PC-9 (cell line): ENCODE data around the gene DMBT1. TPM values are rescaled to one million over a fixed set of nuclear protein-coding genes. Genes with fewer than 3 reads are reported as not detected.
"Not testable (repeated sequence)": the region's sequence is repeated elsewhere in the genome, so short reads cannot be mapped to it uniquely, and the experiment has no call there.

Source experiments
- BruUV-seq: library from RNA; stranded (reverse); fragments of 400-500 nt; replicated peaks from 2 replicates; lab custom pipeline; 2021; lab: Mats Ljungman, UMichigan
- CTCF ChIA-PET: fragments of 300-600 bp; sonication (Branson Sonifier 250); formaldehyde crosslinking; loops from one replicate; lab custom pipeline; 2022; ENCODE audit warnings: antibody characterized with exemption; lab: Charles Lee
- POLR2A ChIA-PET: fragments of 300-600 bp; sonication (Branson Sonifier 250); formaldehyde crosslinking; loops from one replicate; lab custom pipeline; 2022; ENCODE audit warnings: antibody characterized with exemption; ENCODE audit not compliant: unreplicated experiment; lab: Charles Lee
- DNase-seq, 2 experiments: peaks; one replicate each; pipeline versions ENCODE4 v3.0.0 to v3.0.0-alpha.2; 2015 to 2022; ENCODE audit warnings: mixed read lengths in 1 of 2
- H2AFZ ChIP-seq: fragments of 200-600 bp; sonication (generic); 2 replicates; pipeline ENCODE4 v1.8.1; 2017; ENCODE audit warnings: antibody characterized with exemption
- H3F3A ChIP-seq: fragments of 200-600 bp; sonication (generic); 2 replicates; pipeline ENCODE4 v1.8.1; 2017; ENCODE audit warnings: antibody characterized with exemption, mild to moderate bottlenecking, low read depth; ENCODE audit not compliant: insufficient read depth
- H3K27ac ChIP-seq: fragments of 200-600 bp; sonication (generic); 2 replicates; pipeline ENCODE4 v1.6.1; 2016; ENCODE audit warnings: mixed run types
- H3K27me3 ChIP-seq: fragments of 200-600 bp; sonication (generic); 2 replicates; pipeline ENCODE4 v1.6.1; 2016; ENCODE audit warnings: low read depth, mixed run types; ENCODE audit not compliant: insufficient read depth
- H3K36me3 ChIP-seq: fragments of 200-600 bp; sonication (generic); 2 replicates; pipeline ENCODE4 v1.6.1; 2016; ENCODE audit warnings: low read depth, mixed run types
- H3K4me1 ChIP-seq: fragments of 200-600 bp; sonication (generic); replicated peaks from 2 replicates; pipeline ENCODE4 v1.6.1; 2016; ENCODE audit warnings: mixed run types; ENCODE audit not compliant: insufficient read depth
- H3K4me2 ChIP-seq: fragments of 200-600 bp; sonication (generic); 2 replicates; pipeline ENCODE4 v1.6.1; 2017; ENCODE audit warnings: mixed run types
- H3K4me3 ChIP-seq: fragments of 200-600 bp; sonication (generic); 2 replicates; pipeline ENCODE4 v1.6.1; 2016; ENCODE audit warnings: mixed run types
- H3K79me2 ChIP-seq: fragments of 200-600 bp; sonication (generic); 2 replicates; pipeline ENCODE4 v1.6.1; 2017; ENCODE audit warnings: low read depth, mixed run types
- H3K9me2 ChIP-seq: fragments of 200-600 bp; sonication (generic); 2 replicates; pipeline ENCODE4 v1.8.1; 2017; ENCODE audit warnings: mild to moderate bottlenecking; ENCODE audit not compliant: insufficient read depth
- H3K9me3 ChIP-seq: fragments of 200-600 bp; sonication (generic); 2 replicates; pipeline ENCODE4 v1.8.1; 2016; ENCODE audit warnings: low read depth; ENCODE audit not compliant: insufficient read depth
- H4K20me1 ChIP-seq: fragments of 200-600 bp; sonication (generic); 2 replicates; pipeline ENCODE4 v1.8.1; 2017; ENCODE audit not compliant: insufficient read depth
- EZH2 ChIP-seq: fragments of 200-600 bp; sonication (generic); IDR thresholded peaks from 2 replicates; pipeline ENCODE4 v1.8.0; 2017; ENCODE audit warnings: antibody characterized with exemption, low read depth
- intact Hi-C: fragments of 100-400 bp; cut with micrococcal nuclease; formaldehyde crosslinking; loops from one replicate; pipeline ENCODE4 v1.10.0; 2022; ENCODE audit not compliant: unreplicated experiment
- total RNA-seq: library from RNA; stranded (reverse); gene quantifications from 2 replicates; pipeline ENCODE4 v1.2.3, GENCODE V29; 2021
- TF ChIP-seq, protein P1 (sequence below): fragments of 200-600 bp; sonication (generic); conservative IDR thresholded peaks from 2 replicates; pipeline ENCODE4 v1.6.1; 2017; ENCODE audit warnings: mixed run types, antibody characterized with exemption, mild to moderate bottlenecking, moderate library complexity

The DMBT1 gene
- total RNA-seq, 1 experiment from 2014 or later = 0.98 TPM

DNA sequence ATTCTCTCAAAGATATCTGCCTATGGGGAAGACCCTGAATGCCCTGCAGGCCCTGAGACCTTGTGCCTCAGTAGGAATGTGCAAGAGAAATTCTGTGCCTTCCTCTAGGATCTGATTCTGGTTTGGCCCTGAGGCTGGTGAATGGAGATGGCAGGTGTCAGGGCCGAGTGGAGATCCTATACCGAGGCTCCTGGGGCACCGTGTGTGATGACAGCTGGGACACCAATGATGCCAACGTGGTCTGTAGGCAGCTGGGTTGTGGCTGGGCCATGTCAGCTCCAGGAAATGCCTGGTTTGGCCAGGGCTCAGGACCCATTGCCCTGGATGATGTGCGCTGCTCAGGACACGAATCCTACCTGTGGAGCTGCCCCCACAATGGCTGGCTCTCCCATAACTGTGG, 15.7 kb downstream of the DMBT1 start:
- BruUV-seq = no TSS peak
- Histone ChIP-seq H3K27ac (no peak overlapping the region), H3K27me3 (no peaks in the 10 kb centered on the region), H3K4me3 (no peak overlapping the region), H4K20me1 (no peaks in the 10 kb centered on the region), H3K9me3 (no peaks in the 10 kb centered on the region), H3F3A (no peaks in the 10 kb centered on the region), H3K4me2 (no peak overlapping the region), H3K9me2 (no peaks in the 10 kb centered on the region), H3K79me2 (no peaks in the 10 kb centered on the region), H3K4me1 (no peaks in the 10 kb centered on the region), H2AFZ (no peak overlapping the region), H3K36me3 (no peaks in the 10 kb centered on the region)
- intact Hi-C loops = no loop called here
- DNase-seq = no peak
- TF ChIP-seq, protein P1, sequence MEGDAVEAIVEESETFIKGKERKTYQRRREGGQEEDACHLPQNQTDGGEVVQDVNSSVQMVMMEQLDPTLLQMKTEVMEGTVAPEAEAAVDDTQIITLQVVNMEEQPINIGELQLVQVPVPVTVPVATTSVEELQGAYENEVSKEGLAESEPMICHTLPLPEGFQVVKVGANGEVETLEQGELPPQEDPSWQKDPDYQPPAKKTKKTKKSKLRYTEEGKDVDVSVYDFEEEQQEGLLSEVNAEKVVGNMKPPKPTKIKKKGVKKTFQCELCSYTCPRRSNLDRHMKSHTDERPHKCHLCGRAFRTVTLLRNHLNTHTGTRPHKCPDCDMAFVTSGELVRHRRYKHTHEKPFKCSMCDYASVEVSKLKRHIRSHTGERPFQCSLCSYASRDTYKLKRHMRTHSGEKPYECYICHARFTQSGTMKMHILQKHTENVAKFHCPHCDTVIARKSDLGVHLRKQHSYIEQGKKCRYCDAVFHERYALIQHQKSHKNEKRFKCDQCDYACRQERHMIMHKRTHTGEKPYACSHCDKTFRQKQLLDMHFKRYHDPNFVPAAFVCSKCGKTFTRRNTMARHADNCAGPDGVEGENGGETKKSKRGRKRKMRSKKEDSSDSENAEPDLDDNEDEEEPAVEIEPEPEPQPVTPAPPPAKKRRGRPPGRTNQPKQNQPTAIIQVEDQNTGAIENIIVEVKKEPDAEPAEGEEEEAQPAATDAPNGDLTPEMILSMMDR = no peak
- TF ChIP-seq EZH2 = no peak
- ChIA-PET CTCF (no interaction called here), POLR2A (no interaction called here)

DNA sequence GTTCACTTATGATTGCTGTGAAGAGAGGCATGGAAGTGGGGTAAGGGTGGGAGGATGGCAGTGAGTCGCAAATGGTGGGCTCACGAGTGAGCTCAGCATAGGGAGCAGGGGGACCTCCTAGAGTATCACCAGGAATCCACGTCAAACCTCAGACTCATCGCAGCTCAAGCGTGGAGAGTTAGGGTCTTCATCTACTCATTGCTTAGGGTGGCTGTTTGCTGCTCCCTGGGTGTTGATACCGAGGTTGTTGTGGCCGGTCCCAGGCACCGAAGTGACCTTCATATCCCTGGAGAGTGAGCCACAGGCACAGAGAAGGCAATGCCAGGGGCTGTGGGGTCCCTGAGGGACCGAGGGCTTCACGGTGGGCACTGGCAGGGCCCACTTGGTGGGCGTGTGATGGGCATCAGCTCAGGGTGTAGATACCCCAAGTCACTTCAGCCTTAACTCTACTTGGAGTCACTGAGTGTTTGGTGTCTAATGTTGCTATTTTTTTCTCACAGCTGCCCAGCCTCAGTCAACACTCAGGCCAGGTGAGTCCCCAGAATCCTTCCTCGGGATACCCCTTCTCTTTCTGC, 16.8 kb downstream of the DMBT1 start:
- H3K4me1 ChIP-seq = no peaks in the 10 kb centered on the region
- intact Hi-C loops = no loop called here
- no peaks in the 10 kb centered on the region for H3K9me2 ChIP-seq
- no peak overlapping the region for H2AFZ ChIP-seq
- no peaks in the 10 kb centered on the region for H3K27me3 ChIP-seq
- BruUV-seq = no TSS peak
- no peaks in the 10 kb centered on the region for H4K20me1 ChIP-seq
- no peak overlapping the region for H3K4me2 ChIP-seq
- no peak for TF ChIP-seq EZH2
- TF ChIP-seq, protein P1 = no peak
- no peaks in the 10 kb centered on the region for H3K36me3 ChIP-seq
- CTCF ChIA-PET = no interaction called here
- no peaks in the 10 kb centered on the region for H3K9me3 ChIP-seq
- no peaks in the 10 kb centered on the region for H3F3A ChIP-seq
- no peak for DNase-seq
- no peak overlapping the region for H3K4me3 ChIP-seq
- POLR2A ChIA-PET = no interaction called here
- H3K27ac ChIP-seq = no peak overlapping the region
- H3K79me2 ChIP-seq = no peaks in the 10 kb centered on the region

DNA sequence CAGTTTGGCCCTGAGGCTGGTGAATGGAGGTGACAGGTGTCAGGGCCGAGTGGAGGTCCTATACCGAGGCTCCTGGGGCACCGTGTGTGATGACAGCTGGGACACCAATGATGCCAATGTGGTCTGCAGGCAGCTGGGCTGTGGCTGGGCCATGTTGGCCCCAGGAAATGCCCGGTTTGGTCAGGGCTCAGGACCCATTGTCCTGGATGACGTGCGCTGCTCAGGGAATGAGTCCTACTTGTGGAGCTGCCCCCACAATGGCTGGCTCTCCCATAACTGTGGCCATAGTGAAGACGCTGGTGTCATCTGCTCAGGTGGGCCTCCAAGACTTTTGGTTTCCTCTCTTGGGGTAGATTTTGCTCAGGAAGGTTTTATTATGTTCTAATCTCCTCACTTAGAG, 25.5 kb downstream of the DMBT1 start:
- H2AFZ ChIP-seq, H4K20me1 ChIP-seq, BruUV-seq, H3K36me3 ChIP-seq, H3K4me2 ChIP-seq, H3F3A ChIP-seq, intact Hi-C loops, H3K9me2 ChIP-seq, H3K4me1 ChIP-seq, H3K9me3 ChIP-seq, H3K27me3 ChIP-seq, H3K79me2 ChIP-seq, H3K27ac ChIP-seq, CTCF ChIA-PET, POLR2A ChIA-PET, H3K4me3 ChIP-seq, DNase-seq: not testable (repeated sequence)
